Iris pigment epithelial cell (primary cell): ENCODE data around the gene DVL2.
"Not testable (repeated sequence)": the region's sequence is repeated elsewhere in the genome, so short reads cannot be mapped to it uniquely, and the experiment has no call there.

Experiments used
- DNase-seq: peaks from one replicate; pipeline ENCODE4 v3.0.0-alpha.2; 2011; ENCODE audit warnings: low read depth

DVL2 gene

DNA sequence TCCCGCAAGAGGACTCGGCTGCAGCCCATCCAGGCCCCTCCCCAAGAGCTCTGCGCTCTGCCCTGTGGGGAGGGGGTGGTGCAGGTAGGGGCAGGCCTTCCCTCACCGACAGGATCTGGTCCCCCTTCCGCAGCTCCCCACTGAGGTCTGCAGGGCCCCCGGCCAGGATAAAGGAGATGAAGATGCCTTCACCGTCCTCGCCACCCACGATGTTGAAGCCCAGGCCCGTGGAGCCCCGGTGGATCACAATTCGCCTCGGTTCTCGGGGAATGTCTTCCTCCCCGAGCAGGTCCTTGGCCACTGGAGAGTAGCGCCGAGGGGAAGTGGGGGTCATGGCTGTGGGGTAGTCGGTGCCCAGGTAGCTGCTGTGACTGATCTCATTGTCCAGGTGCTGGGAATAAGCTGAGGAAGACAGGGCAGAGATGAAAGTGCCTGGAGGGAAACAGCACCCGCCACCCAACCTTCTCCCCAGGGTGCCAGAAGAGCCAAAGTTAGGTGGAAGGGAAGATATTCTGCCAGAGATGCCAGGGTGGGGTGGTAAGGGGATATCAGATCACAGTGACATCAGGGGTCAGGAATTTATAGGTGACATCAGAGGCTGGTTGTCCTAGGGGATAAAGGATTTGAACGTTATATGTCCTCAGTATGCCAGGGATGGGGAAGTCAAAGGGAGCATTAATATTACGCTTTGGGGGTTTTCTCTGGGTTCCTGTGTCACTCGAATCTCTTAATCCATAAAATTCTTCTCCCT lies 37.5 kb downstream of the DVL2 start:
- no peak for DNase-seq

DNA sequence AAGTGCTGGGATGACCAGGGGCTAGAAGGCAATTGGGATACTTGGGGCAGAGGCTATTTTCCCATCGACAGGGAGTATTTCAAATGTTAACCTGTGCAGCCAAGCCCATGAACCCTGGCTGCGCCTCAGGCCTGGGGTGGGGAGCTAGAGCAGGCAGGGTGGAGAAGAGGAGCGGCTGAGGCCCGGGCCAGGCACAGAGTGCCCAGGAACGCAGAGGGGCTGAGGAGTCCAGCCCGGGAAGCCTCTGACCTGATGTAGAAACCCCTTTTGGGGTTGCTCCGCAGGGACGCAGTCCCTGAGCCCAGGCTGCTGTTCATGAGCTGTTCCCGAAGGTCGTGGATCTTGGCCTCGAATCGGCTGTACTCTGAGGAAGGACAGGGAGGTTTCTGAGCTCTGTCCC lies 38.3 kb downstream of the DVL2 start:
- no peak for DNase-seq

DNA sequence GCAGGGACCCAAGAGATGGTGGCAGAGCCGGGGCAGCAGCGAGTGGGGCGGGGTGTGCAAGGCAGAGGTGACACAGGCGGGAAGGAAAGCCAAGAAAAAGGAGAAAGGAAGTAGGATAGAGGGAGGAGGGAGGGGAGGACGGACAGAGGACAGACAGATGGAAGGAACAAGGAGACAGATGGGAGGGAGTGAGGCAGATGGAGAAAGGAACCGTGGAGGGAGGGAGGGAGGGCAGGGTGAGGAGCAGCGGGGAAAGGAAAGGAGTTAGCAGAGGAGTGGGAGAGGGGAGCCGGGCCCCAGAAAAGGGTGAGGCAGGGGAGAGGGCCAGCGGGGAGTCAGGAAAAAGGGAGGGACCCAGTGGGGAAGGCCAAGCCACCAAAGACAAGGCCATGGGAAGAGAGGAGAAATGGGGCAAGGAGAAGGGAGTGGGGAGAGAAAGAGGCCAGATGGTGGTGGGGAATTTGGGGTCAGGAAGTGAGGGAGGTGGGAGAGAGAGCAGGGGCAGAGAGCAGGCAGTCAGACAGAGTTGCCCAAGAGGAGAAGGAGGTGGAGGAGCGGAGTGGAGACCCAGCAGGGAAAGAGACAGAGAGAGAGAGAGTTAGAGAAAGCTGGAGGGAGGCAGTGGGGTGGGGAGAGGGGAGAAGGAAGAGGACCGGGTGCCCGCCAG lies 41.9 kb downstream of the DVL2 start:
- no peak for DNase-seq

DNA sequence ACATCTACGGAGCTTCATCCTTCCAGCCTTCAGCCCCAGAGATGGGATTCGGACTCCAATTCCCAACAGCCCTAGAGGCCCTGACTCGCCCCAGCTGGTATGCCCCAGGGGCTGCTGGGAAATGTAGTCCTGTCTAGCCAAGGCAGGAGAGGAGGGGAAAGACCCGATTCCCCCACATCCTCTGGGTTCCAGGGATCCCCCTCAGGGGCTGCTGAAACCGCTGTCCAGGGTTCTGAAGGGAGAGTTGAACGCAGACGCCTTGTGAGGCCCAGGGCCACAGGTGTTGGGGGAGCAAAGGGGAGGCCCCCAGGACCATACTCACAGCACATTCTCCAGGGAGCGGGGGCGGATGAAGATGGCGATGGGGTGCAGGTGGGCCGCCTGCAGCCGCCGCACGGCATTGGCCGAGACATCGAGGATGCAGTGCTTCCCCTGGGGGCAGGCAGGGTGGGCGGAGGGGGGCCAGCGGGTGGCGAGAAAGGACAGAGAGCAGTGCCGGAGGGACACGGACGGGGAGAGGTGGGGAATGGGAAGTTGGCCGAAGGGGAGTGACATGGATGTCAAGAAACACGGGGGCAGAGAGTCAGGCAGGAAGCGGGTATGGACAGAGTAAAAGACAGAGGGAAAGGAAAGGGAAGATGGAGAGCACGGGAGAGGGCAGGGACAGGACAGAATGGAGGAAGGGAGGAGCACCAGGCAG lies 42.6 kb downstream of the DVL2 start:
- peak; percentile 30 for DNase-seq

DNA sequence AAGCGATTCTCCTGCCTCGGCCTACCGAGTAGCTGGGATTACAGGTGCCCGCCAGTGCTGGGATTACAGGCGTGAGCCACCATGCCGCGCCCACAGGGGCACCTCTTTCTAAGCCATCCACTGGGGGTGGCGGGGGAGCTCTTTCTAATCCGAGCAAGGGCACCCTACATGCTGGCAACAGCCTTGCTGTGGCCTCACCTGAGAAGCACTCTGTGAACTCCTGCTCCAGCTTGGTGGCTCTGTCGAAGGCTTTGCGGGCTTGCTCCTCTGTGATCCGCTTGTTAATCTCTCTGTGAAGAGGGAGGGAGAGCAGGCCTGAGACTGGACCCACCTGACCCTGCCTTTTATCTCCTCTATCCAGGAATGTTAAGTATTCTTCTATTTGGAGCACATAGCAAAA lies 43.2 kb downstream of the DVL2 start:
- no peak for DNase-seq

DNA sequence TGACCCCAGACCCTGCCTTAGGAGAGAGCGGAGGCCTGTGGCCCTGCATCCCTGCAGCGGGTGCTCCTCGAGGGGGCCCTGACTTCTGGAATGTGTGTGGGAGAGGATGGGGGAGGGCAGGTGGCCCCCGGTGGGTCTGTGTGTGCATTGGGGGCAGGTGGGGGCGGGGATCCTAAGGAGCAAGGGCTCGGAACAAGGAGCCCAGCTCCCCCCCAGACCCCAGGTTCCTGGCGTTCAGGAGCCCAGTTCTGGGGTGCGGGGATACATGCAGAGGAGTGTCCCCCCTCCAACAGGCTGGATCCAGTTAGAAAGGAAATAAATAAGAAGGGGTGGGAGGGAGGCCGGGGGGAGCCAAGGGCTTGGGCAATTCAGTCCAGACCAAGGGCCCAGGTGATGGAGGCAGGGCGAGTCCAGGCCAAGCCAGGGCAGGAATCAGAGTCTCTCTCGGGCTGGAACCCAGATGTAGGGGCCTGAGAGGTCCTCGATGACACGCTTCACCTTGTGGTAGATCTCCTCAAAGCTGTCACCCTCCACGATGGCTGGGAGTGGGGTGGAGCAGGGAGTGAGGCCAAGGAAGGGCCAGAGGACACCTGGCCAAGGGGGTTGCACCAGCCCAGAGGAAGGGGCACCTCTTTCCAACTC lies 43.9 kb downstream of the DVL2 start:
- DNase-seq, result no peak

DNA sequence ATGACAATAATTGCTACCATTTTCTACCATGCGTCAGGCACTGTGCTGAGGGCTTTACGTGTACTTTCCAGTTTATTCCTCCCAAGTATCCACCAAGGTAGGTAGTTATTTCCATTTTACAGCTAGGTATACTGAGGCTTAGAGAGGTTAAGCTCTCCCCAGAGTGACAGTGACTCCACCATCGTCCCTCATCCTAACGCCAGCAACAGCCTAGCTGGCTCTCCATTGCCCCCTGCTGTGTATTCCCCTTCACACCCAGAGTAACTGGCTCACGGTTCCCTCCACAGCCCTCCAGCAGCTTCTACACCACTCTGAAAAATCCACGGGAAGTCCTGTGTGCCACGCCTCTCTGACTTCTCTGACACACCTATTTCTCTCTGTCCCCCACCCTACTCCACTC lies 48.1 kb downstream of the DVL2 start:
- DNase-seq, result no peak

DNA sequence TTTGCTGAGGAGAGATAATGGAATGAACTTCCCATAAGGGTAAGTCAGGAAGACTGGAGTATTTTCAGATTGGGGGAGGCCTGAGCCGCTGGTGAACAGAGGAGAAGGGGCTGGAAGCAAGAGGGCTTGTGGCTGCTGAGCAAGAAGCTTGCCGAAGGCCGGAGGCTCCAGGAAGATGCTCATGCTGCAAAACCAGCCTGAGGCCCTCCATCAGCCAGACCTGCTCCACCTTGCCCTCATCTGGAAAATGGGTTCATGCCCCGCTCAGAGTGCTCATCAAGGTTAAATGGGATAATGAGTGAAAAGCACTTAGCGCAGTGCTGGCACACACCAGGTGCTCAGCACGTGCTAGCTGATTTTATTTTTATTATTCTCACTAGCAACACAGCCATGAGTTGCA lies 49.7 kb downstream of the DVL2 start:
- DNase-seq, result no peak

DNA sequence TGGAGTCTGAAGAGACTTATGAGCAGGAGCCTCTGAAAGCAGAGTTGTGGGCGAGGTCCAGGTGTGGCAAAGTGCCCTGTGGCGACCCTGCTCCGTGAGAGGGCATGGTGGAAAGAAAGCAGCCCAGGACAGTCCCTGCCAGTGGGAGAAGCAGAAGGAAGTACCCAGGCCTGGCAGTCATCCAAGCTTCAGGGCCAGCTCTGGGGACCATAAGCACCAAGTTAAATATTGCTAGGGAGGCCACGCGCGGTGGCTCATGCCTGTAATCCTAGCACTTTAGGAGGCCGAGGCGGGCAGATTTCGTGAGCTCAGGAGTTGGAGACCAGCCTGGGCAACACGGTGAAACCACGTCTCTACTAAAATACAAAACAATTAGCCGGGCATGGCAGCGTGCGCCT lies 50.2 kb downstream of the DVL2 start:
- no peak for DNase-seq

DNA sequence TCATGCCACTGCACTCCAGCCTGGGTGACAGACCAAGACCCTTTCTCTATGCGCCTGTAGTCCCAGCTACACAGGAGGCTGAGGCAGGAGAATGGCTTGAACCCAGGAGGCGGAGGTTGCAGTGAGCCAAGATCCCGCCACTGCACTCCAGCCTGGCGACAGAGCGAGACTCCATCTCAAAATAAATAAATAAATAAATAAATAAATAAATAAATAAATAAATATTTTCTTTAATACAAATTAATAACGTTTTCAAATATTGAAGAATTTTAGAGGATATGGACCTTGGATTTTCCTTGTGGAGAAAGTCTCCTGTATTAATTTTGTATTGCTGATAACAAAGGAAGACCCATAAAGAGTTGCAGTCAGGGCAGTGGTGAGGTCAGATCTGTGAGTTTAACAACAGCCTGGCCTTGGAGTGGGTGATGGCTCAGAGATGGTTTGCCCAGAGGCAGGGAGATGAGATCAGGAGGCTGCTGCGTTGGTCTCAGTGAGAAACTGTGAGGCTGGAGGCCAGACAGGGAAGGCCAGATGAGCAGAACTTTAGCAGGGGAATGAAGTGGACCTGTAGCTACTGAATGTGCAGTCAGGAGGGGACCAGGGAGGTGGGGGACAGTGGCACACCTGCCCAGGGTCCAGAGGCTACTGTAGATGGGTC lies 50.8 kb downstream of the DVL2 start:
- DNase-seq, result no peak

DNA sequence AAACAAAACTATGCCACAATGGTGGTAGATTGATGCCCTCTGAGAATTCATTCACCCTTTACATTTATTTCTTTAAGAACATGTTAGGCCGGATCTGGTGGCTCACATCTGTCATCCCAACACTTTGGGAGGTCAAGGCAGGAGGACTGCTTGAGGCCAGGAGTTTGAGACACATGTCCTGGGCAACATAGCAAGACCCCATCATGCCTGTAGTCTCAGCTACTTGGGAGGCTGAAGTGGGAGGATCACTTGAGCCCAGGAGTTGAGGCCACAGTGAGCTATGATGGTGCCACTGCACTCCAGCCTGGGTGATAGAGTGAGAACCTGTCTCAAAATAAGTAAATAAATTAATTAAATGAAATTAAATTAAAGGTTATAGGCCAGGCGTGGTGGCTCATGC lies 52.2 kb downstream of the DVL2 start:
- DNase-seq, result not testable (repeated sequence)

DNA sequence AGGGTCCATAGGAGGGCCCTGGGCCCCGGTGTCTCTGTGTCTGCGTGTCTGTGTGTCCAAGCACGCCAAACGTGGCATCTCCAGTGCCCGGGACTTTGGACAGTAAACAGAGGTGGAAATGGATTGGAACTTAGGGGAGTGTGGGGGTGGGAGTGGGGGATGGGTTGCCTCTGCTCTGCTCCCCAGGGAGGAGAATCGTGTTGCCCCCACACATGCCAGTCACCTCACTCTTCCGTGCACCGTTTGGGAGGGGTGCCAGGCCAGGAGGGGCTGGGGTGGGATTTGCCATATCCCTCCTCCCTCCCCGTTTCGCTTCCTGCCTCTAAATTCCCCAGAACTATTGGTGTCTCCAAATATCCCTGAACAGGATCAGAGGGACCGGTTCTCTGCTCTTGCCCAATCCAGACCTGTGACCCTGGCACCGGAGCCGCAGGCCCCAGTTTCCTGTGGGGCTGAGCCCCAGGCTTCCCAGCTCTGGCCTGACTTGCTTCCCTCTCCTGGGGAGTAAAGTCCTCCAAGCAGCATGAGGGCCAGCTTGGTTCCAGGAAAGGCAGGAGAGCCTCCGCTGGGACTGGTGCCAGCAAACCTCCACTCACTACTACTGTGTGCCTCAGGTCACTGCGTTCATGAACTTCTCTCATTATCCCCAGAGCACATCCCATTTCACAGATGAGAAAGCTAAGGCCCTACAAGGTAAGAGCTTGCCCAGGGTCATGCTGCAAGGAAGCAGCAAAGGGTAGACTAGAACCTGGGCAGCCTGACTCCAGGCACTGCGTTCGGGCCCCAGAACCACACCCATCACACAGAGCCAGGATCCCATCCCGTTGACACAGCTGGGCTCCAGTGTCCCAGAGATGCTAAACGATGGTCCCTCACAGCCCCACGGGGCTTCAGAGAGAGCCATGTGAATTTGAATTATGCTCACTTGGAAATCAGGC lies 54.7 kb downstream of the DVL2 start, which contains the start of gene ASGR1:
Gene ASGR1 (minus strand): TSS at position 54 of the 938 bp plus-strand sequence. CDS start 807 bp downstream, outside the sequence.
- DNase-seq, result no peak

DNA sequence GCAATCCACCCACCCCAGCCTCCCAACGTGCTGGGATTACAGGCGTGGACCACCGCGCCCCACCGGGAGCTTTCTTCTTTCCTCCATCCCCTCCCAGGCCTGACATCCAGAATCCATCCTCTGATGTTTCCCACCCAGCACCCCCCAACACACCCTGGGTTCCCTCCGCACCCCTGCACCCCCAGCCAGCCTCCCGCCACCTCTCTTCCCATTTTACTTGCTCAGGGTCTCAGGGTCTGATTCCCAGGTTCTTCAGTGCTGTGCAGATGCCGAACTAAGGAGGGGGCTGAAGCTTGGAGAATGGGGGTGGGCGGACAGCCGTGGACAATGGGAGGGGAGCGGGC lies 55.4 kb downstream of the DVL2 start:
- DNase-seq, result no peak

DNA sequence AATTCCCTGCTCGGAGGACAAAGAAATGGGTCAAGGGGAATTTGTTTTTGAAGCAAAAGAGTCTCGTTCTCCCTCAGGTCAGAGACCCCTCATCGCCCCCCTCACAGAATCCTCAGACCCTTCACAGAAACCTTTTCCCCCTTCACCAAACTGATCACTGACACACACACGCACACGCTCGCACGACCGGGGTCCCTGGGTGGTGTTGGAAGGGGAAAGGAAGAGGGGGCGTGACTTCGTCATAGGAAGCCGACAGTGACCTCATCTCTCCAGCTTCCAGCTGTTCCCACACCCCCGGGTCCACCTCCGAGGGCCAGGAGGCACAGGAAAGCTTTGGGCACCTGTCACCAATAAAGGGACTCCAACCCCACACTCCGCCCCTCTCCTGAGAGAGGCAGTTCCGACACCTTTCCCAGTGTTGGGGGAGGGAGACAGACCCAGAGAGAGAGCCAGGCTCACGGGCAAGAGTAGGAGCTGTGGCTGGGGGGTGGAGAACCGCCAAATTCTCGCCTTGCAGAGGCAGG lies 56.3 kb downstream of the DVL2 start:
- DNase-seq, result no peak

DNA sequence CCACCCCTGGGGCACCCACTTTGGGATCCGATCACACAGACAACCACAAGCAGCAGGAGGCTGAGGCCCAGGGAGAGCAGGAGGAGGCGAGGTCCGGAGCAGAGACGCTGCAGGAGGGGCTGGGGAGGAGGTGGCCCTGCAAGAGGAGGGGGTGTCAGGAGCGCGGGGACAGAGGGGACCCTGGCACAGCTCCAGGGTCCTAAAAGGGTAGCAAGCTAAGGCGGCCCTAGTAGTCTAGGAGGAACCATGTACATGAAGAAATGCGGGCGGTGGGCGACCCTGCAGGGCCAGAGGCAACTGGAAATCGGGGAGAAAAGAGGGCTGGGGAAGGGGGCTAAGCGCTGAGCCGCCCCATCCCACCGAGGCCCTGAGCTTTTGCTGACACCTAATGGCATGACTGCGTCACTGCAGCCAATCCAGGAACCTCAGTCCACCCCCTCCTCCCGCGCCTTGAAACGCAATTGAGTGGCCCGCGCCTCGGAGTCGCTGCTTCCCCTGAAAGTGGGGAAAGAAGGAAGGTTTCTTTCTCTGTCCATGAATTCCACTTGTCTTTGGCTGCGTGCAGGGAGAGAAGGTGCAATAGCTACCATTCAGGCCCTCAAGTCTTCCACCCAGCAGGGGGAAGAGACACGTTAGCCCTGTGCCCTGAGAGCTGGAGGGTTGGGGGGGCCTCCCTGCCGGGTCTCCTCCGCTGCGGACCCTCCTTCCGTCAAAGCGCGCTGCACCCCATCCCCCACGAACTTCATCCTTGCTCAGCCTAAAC lies 56.9 kb downstream of the DVL2 start:
- peak; percentile 58 for DNase-seq

DNA sequence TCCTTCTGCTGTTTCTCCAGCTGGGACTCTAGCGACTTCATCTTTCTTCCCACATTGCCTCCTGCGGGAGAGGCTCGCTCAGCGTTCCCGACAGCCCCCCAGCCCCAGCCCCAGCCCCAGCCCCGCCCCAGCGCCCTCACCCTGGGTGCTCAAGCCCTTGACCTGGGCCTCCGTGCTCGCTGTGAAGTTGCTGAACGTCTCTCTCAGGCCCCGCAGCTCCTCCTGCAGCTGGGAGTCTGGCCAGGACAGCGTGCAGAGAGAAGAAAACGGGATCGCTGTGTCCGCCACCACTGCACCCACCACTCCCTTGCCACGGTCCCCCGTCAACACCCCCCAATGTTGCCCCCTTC lies 57.5 kb downstream of the DVL2 start:
- DNase-seq, result peak; percentile 29

DNA sequence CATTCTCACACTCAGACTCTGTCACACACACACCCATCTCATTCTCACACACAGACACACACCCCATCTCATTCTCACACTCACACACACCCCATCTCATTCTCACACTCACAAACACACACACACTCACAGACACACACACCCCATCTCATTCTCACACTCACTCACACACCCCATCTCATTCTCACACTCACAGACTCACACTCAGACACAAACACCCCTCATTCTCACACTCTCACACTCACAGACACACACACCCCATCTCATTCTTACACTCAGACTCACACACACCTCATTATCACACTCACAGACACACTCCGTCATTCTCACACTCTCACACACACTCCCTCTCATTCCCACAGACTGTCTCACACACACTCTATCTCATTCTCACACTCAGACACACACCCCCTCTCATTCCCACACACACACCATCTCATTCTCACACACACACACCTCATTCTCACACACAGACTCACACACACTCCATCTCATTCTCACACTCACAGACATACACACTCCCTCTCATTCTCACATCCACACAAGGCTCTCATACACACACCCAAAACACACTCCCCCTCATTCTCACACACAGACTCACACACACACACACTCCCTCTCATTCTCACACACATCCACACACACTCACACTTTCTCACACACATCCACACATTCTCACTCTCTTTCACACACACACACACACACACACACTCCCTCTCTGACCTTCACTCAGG lies 58.0 kb downstream of the DVL2 start:
- DNase-seq, result no peak
